Measurements from ENCODE around the gene RPS14. TPM values are rescaled to one million over a fixed set of nuclear protein-coding genes. Genes with fewer than 3 reads are reported as not detected.

RPS14 gene
- total RNA-seq, 1 donor from 2014 or later = 1,465 TPM

DNA sequence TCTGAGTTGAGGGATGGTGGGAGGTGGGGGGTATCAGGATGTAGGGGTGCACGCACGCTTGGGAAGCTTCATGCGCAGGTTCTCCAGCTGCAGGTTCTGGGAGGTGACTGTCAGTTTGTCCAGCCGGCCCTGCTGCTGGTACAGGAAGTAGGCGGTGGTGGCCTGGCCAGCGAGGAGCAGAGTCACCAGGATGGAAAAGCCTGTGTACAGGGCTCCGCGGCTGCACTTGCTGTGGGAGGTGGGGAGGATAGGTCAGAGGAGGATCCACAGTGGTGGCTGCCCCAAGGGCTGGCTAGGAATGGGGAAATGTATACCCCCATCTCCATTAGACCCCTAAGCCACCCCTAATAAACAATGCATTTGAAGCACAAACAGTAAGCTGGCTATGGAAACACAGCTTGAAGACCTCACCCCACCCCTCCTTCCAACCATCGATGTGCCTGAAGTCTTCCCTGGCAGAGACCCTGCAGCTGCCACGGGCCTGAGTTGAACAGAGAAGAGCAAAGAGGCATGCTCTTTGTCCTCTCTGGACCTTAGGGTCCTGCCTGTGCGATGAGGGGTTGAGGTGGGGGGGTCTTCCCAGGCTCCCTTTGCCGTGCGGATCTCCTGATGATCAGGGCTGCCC is 42.3 kb downstream of the RPS14 start:
- H3K27ac Mint-ChIP-seq (ENCODE audit: unreplicated experiment) = no peak overlapping the region
- TF ChIP-seq, protein P1, sequence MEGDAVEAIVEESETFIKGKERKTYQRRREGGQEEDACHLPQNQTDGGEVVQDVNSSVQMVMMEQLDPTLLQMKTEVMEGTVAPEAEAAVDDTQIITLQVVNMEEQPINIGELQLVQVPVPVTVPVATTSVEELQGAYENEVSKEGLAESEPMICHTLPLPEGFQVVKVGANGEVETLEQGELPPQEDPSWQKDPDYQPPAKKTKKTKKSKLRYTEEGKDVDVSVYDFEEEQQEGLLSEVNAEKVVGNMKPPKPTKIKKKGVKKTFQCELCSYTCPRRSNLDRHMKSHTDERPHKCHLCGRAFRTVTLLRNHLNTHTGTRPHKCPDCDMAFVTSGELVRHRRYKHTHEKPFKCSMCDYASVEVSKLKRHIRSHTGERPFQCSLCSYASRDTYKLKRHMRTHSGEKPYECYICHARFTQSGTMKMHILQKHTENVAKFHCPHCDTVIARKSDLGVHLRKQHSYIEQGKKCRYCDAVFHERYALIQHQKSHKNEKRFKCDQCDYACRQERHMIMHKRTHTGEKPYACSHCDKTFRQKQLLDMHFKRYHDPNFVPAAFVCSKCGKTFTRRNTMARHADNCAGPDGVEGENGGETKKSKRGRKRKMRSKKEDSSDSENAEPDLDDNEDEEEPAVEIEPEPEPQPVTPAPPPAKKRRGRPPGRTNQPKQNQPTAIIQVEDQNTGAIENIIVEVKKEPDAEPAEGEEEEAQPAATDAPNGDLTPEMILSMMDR (IDR thresholded peaks at IDR 0.05; ENCODE audit: partially characterized antibody, unreplicated experiment) = no peak
- H3K4me3 Mint-ChIP-seq (ENCODE audit: unreplicated experiment) = no peak overlapping the region
- no peaks in the 10 kb centered on the region for H3K36me3 Mint-ChIP-seq (ENCODE audit: unreplicated experiment)
- peaks cover 2% of the 10 kb centered on the region for H3K27me3 Mint-ChIP-seq (ENCODE audit: unreplicated experiment)
- H3K4me1 Mint-ChIP-seq (ENCODE audit: low read depth, unreplicated experiment) = peaks cover 8% of the 10 kb centered on the region
- peaks cover 4% of the 10 kb centered on the region for H3K9me3 Mint-ChIP-seq (ENCODE audit: unreplicated experiment)
- DNase-seq = no peak

DNA sequence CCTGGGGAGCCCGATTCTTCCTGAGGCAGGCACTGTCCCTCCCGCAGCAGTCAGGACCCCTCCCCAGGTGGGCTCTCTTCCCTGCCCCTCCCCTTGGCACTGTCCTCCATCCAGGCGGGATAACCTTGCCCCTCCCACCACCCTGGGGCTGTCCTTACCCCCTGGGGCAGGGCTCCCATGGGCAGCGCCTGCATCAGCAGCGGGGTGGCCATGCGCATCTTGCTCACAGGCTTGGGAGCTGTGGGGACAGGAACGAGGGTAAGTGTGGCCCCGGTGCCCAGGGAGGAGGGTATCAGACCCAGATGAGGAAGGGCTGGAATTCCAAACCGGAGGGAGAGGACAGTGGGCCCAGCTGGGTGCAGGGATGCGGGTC is 42.8 kb downstream of the RPS14 start:
- Mint-ChIP-seq H3K27me3 (ENCODE audit: unreplicated experiment) (peaks cover 2% of the 10 kb centered on the region), H3K4me3 (ENCODE audit: unreplicated experiment) (no peak overlapping the region), H3K27ac (ENCODE audit: unreplicated experiment) (no peak overlapping the region), H3K36me3 (ENCODE audit: unreplicated experiment) (no peaks in the 10 kb centered on the region), H3K9me3 (ENCODE audit: unreplicated experiment) (peaks cover 4% of the 10 kb centered on the region), H3K4me1 (ENCODE audit: low read depth, unreplicated experiment) (peaks cover 8% of the 10 kb centered on the region)
- DNase-seq = no peak
- TF ChIP-seq, protein P1 (IDR thresholded peaks at IDR 0.05; ENCODE audit: partially characterized antibody, unreplicated experiment) = no peak

DNA sequence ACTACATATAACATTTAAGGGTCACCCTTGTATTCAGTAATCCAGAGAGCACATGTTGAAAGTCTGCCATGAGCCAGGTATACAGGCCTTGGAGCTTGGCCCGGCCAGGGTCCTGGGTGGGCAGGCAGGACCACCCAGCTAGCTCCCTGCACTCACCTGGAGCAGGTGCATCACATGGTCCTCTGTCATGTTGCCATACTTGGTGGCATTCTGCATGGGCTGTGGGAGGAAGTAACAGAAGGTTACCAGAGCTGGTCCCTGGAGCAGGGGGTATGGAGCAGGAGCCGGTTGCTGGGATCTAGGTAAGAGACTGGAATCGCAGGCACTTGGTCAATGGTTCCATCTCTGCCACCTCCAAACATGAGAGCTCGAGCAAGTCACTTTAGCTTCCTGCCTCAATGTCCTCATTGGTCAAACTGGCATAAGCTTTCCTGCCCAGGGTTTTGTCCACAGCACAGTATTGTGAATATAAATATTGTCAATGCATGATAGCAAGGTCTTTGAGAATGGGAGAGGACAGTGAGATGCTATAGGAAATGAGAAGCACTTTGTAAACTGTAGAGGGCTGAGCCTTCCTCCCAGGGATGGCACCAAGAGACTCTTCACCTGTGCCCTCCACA is 43.3 kb downstream of the RPS14 start:
- no peak overlapping the region for H3K27ac Mint-ChIP-seq (ENCODE audit: unreplicated experiment)
- H3K4me1 Mint-ChIP-seq (ENCODE audit: low read depth, unreplicated experiment) = peaks cover 7% of the 10 kb centered on the region
- no peaks in the 10 kb centered on the region for H3K36me3 Mint-ChIP-seq (ENCODE audit: unreplicated experiment)
- TF ChIP-seq, protein P1 (IDR thresholded peaks at IDR 0.05; ENCODE audit: partially characterized antibody, unreplicated experiment) = no peak
- H3K4me3 Mint-ChIP-seq (ENCODE audit: unreplicated experiment) = no peak overlapping the region
- no peak for DNase-seq
- peaks cover 3% of the 10 kb centered on the region for H3K27me3 Mint-ChIP-seq (ENCODE audit: unreplicated experiment)
- H3K9me3 Mint-ChIP-seq (ENCODE audit: unreplicated experiment) = peaks cover 4% of the 10 kb centered on the region

DNA sequence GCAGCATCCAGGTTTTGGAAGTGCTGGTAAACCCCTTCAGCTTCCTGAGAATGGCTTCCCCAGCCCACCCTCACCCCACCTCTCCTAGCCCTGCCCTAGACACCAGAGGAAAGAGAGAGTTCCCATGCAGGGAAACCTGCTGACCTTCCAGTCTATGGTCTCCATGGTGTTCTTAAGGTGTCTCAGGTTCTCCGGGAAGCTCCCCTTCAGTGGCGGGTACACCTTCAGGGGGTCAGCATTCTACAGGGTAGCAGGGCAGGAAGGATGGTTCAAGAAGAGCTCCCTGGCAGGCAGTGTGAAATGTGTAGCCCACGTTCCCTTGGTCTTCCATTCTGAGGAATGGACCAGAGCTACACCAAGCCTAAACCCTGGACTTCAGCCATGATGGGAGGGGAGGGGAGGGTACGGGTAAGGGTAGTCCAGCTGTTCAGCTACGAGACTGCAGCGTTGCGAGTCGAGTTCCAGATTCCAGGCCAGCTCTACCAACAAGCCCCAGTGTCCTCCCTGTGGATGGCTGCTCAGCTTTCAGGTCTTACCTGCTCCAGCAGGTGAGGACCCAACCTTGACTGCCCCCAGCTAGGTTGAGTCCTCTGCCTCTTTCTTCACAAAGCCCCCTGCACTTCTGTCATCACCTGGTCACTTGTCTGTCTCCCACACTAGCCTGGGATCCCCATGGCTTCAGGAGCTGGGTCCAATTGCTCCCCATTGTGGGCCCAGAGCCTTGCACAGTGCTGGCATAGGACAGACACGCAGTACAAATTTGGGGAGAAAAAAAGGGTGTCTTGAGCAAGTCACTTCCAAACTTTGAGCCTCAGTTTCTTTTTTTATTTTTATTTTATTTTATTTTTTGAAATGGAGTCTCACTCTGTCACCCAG is 44.4 kb downstream of the RPS14 start:
- Mint-ChIP-seq H3K36me3 (ENCODE audit: unreplicated experiment) (no peaks in the 10 kb centered on the region), H3K27me3 (ENCODE audit: unreplicated experiment) (peaks cover 5% of the 10 kb centered on the region), H3K4me3 (ENCODE audit: unreplicated experiment) (no peak overlapping the region), H3K9me3 (ENCODE audit: unreplicated experiment) (peaks cover 3% of the 10 kb centered on the region), H3K27ac (ENCODE audit: unreplicated experiment) (no peak overlapping the region), H3K4me1 (ENCODE audit: low read depth, unreplicated experiment) (peaks cover 10% of the 10 kb centered on the region)
- TF ChIP-seq, protein P1 (IDR thresholded peaks at IDR 0.05; ENCODE audit: partially characterized antibody, unreplicated experiment) = no peak
- no peak for DNase-seq
